ENCODE measurements around the gene SEPTIN5. TPM values are rescaled to one million over a fixed set of nuclear protein-coding genes. Genes with fewer than 3 reads are reported as not detected.

Gene SEPTIN5
- polyA plus RNA-seq, 1 of the 3 experiments (the other 2 are of a cell fraction), result 14.0 TPM

- H2AFZ ChIP-seq (ENCODE audit: low read depth), result no peak overlapping the region
- H3K79me2 ChIP-seq (ENCODE audit: insufficient read depth), result no peaks in the 10 kb centered on the region
- H3K4me1 ChIP-seq (ENCODE audit: control insufficient read depth in 1 of 2, insufficient read depth in 2 of 2, low read depth in 1 of 2, low read length in 1 of 2), result peaks cover 0 to 17% of the 10 kb centered on the region in 2 experiments; a peak in 1 of 4 replicates
- WGBS (ENCODE audit: low lambda C conversion rate), result 71% methylated on average over 4 of the region's 5 CpGs
- H3K4me2 ChIP-seq, result no peak overlapping the region
- no peaks in the 10 kb centered on the region for H3K36me3 ChIP-seq (replicated peaks in 1 of 2; ENCODE audit: control insufficient read depth in 1 of 2, insufficient read depth in 2 of 2, low read length in 1 of 2)
- H3K9me3 ChIP-seq, result no peaks in the 10 kb centered on the region
- H3K4me3 ChIP-seq (ENCODE audit: low read depth in 2 of 2, low read length in 1 of 2), result no peak overlapping the region
- DNase-seq, result no peak
- ChIA-PET CTCF (interaction anchor here (1.0 kb wide), 1 partner anchor 141 kb away, joined by 3 read pairs; no protein-coding TSS in a partner anchor), POLR2A (no interaction called here)
- H3K27ac ChIP-seq (ENCODE audit: low read depth in 2 of 2, low read length in 1 of 2), result no peak overlapping the region
- no peaks in the 10 kb centered on the region for H3K9me2 ChIP-seq
- no peaks in the 10 kb centered on the region for H3K27me3 ChIP-seq (ENCODE audit: insufficient read depth)
- TF ChIP-seq CTCF (IDR thresholded peaks at IDR 0.05), result no peak
- no peak for TF ChIP-seq EP300 (IDR thresholded peaks at IDR 0.05; ENCODE audit: borderline replicate concordance in 1 of 2, low read depth in 1 of 2, low read length in 1 of 2)
- TF ChIP-seq RCOR1 (IDR thresholded peaks at IDR 0.05; ENCODE audit: low read length), result no peak
- TF ChIP-seq ELF1 (IDR thresholded peaks at IDR 0.05), result no peak
- TF ChIP-seq SMC3 (IDR thresholded peaks at IDR 0.05; ENCODE audit: low read depth, low read length), result no peak
- no peak for TF ChIP-seq FOXJ3 (CRISPR knock-in tag; IDR thresholded peaks at IDR 0.05)
- TF ChIP-seq CHD2 (IDR thresholded peaks at IDR 0.05; ENCODE audit: low read length, partially characterized antibody), result no peak
- TF ChIP-seq REST (IDR thresholded peaks at IDR 0.05; ENCODE audit: low read depth, low read length), result no peak
- TF ChIP-seq USF2 (IDR thresholded peaks at IDR 0.05; ENCODE audit: borderline replicate concordance, low read depth, low read length), result no peak
- no peak for TF ChIP-seq TEAD4 (IDR thresholded peaks at IDR 0.05; ENCODE audit: borderline replicate concordance, insufficient read depth)
- TF ChIP-seq MAX (IDR thresholded peaks at IDR 0.05; ENCODE audit: low read depth), result no peak
- no peak for TF ChIP-seq JUND (IDR thresholded peaks at IDR 0.05)
- TF ChIP-seq SIN3A (IDR thresholded peaks at IDR 0.05; ENCODE audit: borderline replicate concordance, low read depth, low read length), result no peak
- no peak for TF ChIP-seq FOSL2 (IDR thresholded peaks at IDR 0.05; ENCODE audit: borderline replicate concordance, low read depth)
- TF ChIP-seq MEF2A (IDR thresholded peaks at IDR 0.05; ENCODE audit: borderline replicate concordance, low read depth), result no peak
- H3F3A ChIP-seq (replicated peaks; ENCODE audit: insufficient read depth), result no peaks in the 10 kb centered on the region
- no peak overlapping the region for H3K9ac ChIP-seq
- no peaks in the 10 kb centered on the region for H4K20me1 ChIP-seq (ENCODE audit: insufficient read depth)
These were observed 20.6 kb downstream of the SEPTIN5 start for GRCh38 chr22:19734837-19735382.
